Measurements from ENCODE around the gene UPK3BL2. TPM values are rescaled to one million over a fixed set of nuclear protein-coding genes. Genes with fewer than 3 reads are reported as not detected.
A peak's percentile ranks its signal among the peaks of the same experiment; 100 is the strongest.
"Not testable (repeated sequence)": the region's sequence is repeated elsewhere in the genome, so short reads cannot be mapped to it uniquely, and the experiment has no call there.

The UPK3BL2 gene
- total RNA-seq, 3 donors from 2014 or later: 0.98 to 5.7 (median 5.1) TPM

- H3K4me1 ChIP-seq; H3K27me3 ChIP-seq; H3K36me3 ChIP-seq; H3K9me3 ChIP-seq; intact Hi-C loops (cut with DNase I; ENCODE audit: low total_unique reads): not testable (repeated sequence)
- peak in 1 of 3 donors; percentile 69 for TF ChIP-seq CTCF (IDR thresholded peaks at IDR 0.05)
- TF ChIP-seq POLR2AphosphoS5 (IDR thresholded peaks at IDR 0.05): peak; percentile 7 to 79 (median 62)
- Histone ChIP-seq H3K4me3 (peak within 1 kb of the TSS; percentile 60 to 82 (median 61)), H3K27ac (peak within 1 kb of the TSS; percentile 58 to 68)
- peak; percentile 92 to 100 for DNase-seq (ENCODE audit: low spot score in 2 of 2)
These were observed 29.1 kb upstream of the UPK3BL2 start, which contains the start of gene POLR2J3 for GRCh38 chr7:102572261-102573239. TSS of gene POLR2J3 (minus strand) at chr7:102572583. CDS start at chr7:102572521, 62 bp downstream.

- H3K36me3 ChIP-seq; H3K9me3 ChIP-seq; H3K27ac ChIP-seq; H3K27me3 ChIP-seq; DNase-seq (ENCODE audit: low spot score in 2 of 2); intact Hi-C loops (cut with DNase I; ENCODE audit: low total_unique reads); H3K4me3 ChIP-seq; H3K4me1 ChIP-seq: not testable (repeated sequence)
These were observed 25.1 kb upstream of the UPK3BL2 start for GRCh38 chr7:102568620-102569019.

GRCh38 chr7:102550808-102551422 lies 7.4 kb upstream of the UPK3BL2 start, which contains the start of gene SPDYE2:
TSS of gene SPDYE2 (plus strand) at chr7:102551226. CDS start at chr7:102553256, 2,030 bp downstream.
- H3K4me3 ChIP-seq; intact Hi-C loops (cut with DNase I; ENCODE audit: low total_unique reads); H3K27ac ChIP-seq; H3K4me1 ChIP-seq; H3K36me3 ChIP-seq; H3K9me3 ChIP-seq; H3K27me3 ChIP-seq; DNase-seq (ENCODE audit: low spot score in 2 of 2): not testable (repeated sequence)

GRCh38 chr7:102546353-102546752 lies 2.9 kb upstream of the UPK3BL2 start:
- H3K4me3 ChIP-seq; intact Hi-C loops (cut with DNase I; ENCODE audit: low total_unique reads); H3K27me3 ChIP-seq; H3K9me3 ChIP-seq; H3K27ac ChIP-seq; H3K4me1 ChIP-seq; H3K36me3 ChIP-seq; DNase-seq (ENCODE audit: low spot score in 2 of 2): not testable (repeated sequence)

GRCh38 chr7:102545288-102545687 lies 1.8 kb upstream of the UPK3BL2 start:
- H3K9me3 ChIP-seq; H3K27me3 ChIP-seq; DNase-seq (ENCODE audit: low spot score in 2 of 2); H3K36me3 ChIP-seq; intact Hi-C loops (cut with DNase I; ENCODE audit: low total_unique reads); H3K27ac ChIP-seq; H3K4me1 ChIP-seq; H3K4me3 ChIP-seq: not testable (repeated sequence)

- H3K27me3 ChIP-seq; H3K9me3 ChIP-seq; H3K27ac ChIP-seq; H3K4me3 ChIP-seq; intact Hi-C loops (cut with DNase I; ENCODE audit: low total_unique reads); H3K36me3 ChIP-seq; DNase-seq (ENCODE audit: low spot score in 2 of 2); H3K4me1 ChIP-seq: not testable (repeated sequence)
These were observed 876 bp upstream of the UPK3BL2 start for GRCh38 chr7:102544372-102544771.

GRCh38 chr7:102542771-102543170 lies 725 bp downstream of the UPK3BL2 start:
- H3K27me3 ChIP-seq; intact Hi-C loops (cut with DNase I; ENCODE audit: low total_unique reads); H3K4me3 ChIP-seq; DNase-seq (ENCODE audit: low spot score in 2 of 2); H3K27ac ChIP-seq; H3K36me3 ChIP-seq; H3K9me3 ChIP-seq; H3K4me1 ChIP-seq: not testable (repeated sequence)

- DNase-seq (ENCODE audit: low spot score in 2 of 2); intact Hi-C loops (cut with DNase I; ENCODE audit: low total_unique reads); H3K27me3 ChIP-seq; H3K9me3 ChIP-seq; H3K4me1 ChIP-seq; H3K36me3 ChIP-seq; H3K27ac ChIP-seq; H3K4me3 ChIP-seq: not testable (repeated sequence)
These were observed 1.4 kb downstream of the UPK3BL2 start for GRCh38 chr7:102542083-102542482.

- H3K27me3 ChIP-seq; H3K36me3 ChIP-seq; intact Hi-C loops (cut with DNase I; ENCODE audit: low total_unique reads); H3K4me1 ChIP-seq; H3K9me3 ChIP-seq; H3K27ac ChIP-seq; H3K4me3 ChIP-seq; DNase-seq (ENCODE audit: low spot score in 2 of 2): not testable (repeated sequence)
These were observed 2.9 kb downstream of the UPK3BL2 start for GRCh38 chr7:102540604-102541003.

- H3K4me3 ChIP-seq; H3K4me1 ChIP-seq; H3K36me3 ChIP-seq; DNase-seq (ENCODE audit: low spot score in 2 of 2); H3K9me3 ChIP-seq; intact Hi-C loops (cut with DNase I; ENCODE audit: low total_unique reads); H3K27ac ChIP-seq; H3K27me3 ChIP-seq: not testable (repeated sequence)
These were observed 8.4 kb downstream of the UPK3BL2 start for GRCh38 chr7:102535062-102535615.

GRCh38 chr7:102532127-102532526 lies 11.4 kb downstream of the UPK3BL2 start:
- H3K9me3 ChIP-seq; H3K4me3 ChIP-seq; H3K27me3 ChIP-seq; intact Hi-C loops (cut with DNase I; ENCODE audit: low total_unique reads); H3K4me1 ChIP-seq; DNase-seq (ENCODE audit: low spot score in 2 of 2); H3K36me3 ChIP-seq; H3K27ac ChIP-seq: not testable (repeated sequence)

- H3K36me3 ChIP-seq; intact Hi-C loops (cut with DNase I; ENCODE audit: low total_unique reads); H3K4me3 ChIP-seq; H3K4me1 ChIP-seq; H3K27me3 ChIP-seq; H3K27ac ChIP-seq; H3K9me3 ChIP-seq: not testable (repeated sequence)
- DNase-seq (ENCODE audit: low spot score in 2 of 2): peak in 1 of 2 donors; percentile 82
These were observed 11.9 kb downstream of the UPK3BL2 start for GRCh38 chr7:102531583-102531982.
